ENCODE measurements around the gene IP6K1. TPM values are rescaled to one million over a fixed set of nuclear protein-coding genes. Genes with fewer than 3 reads are reported as not detected.

Gene IP6K1
- total and polyA plus RNA-seq, 2 donors from 2014 or later: 21.7 to 49.6 TPM

DNA sequence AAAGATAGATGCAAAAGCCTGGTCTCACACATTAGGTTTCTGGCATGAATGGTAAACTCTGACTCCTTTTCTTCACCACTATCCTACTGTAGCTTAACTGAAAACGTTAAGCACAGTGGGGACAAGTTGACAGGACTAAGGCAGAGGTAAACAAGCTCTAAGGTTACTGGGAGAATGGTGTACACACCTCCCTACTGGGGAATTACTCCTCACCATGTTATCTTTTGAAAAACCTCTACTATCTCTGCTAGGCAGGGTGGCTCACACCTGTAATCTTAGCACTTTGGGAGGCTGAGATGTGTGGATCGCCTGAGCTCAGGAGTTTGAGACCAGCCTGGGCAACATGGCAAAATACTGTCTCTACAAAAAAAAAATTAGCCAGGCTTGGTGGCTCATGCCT is 29.1 kb downstream of the IP6K1 start:
- peaks cover 0 to 4% (median 0%) of the 10 kb centered on the region in 3 donors for H3K4me1 ChIP-seq (ENCODE audit: control insufficient read depth in 2 of 3, insufficient read depth in 2 of 3, low read depth in 1 of 3, low read length in 3 of 3)
- no peak for FAIRE-seq
- intact Hi-C loops (cut with DNase I): no loop called here

DNA sequence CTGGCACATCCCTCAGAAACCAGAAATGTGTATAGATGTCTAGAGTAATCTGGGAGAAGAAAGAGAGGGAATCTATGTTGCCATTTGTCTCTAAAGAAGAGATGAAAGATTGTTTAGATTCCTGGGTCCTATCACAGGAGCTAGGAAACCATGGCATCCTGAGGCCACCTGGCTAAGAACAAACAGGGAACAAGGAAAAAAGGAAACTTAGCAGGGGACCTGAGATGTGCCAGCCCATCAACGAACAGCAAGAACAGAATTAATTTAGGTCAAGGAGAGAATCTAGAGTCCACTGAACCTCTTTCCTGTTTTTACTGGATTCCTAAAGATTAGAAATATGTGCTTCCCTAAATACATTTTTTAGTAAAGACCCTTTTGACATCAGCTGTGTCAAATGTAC is 30.3 kb downstream of the IP6K1 start:
- Histone ChIP-seq H3K4me3 (ENCODE audit: low read length in 3 of 3) (no peak overlapping the region), H3K27ac (ENCODE audit: low read depth in 2 of 2, low read length in 2 of 2) (no peak overlapping the region), H3K9ac (ENCODE audit: low read length in 3 of 3) (no peak overlapping the region), H3K36me3 (ENCODE audit: control insufficient read depth in 2 of 3, insufficient read depth in 3 of 3, low read length in 3 of 3) (no peaks in the 10 kb centered on the region), H3K4me1 (ENCODE audit: control insufficient read depth in 2 of 3, insufficient read depth in 2 of 3, low read depth in 1 of 3, low read length in 3 of 3) (peaks cover 0 to 4% (median 0%) of the 10 kb centered on the region in 3 donors), H3K27me3 (ENCODE audit: control insufficient read depth, insufficient read depth, low read length) (no peaks in the 10 kb centered on the region), H3K9me3 (ENCODE audit: control insufficient read depth in 2 of 3, insufficient read depth in 1 of 3, low read length in 3 of 3) (no peaks in the 10 kb centered on the region)
- no peak for FAIRE-seq
- TF ChIP-seq, protein P1, sequence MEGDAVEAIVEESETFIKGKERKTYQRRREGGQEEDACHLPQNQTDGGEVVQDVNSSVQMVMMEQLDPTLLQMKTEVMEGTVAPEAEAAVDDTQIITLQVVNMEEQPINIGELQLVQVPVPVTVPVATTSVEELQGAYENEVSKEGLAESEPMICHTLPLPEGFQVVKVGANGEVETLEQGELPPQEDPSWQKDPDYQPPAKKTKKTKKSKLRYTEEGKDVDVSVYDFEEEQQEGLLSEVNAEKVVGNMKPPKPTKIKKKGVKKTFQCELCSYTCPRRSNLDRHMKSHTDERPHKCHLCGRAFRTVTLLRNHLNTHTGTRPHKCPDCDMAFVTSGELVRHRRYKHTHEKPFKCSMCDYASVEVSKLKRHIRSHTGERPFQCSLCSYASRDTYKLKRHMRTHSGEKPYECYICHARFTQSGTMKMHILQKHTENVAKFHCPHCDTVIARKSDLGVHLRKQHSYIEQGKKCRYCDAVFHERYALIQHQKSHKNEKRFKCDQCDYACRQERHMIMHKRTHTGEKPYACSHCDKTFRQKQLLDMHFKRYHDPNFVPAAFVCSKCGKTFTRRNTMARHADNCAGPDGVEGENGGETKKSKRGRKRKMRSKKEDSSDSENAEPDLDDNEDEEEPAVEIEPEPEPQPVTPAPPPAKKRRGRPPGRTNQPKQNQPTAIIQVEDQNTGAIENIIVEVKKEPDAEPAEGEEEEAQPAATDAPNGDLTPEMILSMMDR (IDR thresholded peaks at IDR 0.05; ENCODE audit: borderline replicate concordance, extremely low read depth, insufficient read depth): no peak
- no peak for DNase-seq
- intact Hi-C loops (cut with DNase I): no loop called here

More for the DNA sequence above, 29.1 kb downstream of the IP6K1 start:
- no peaks in the 10 kb centered on the region for H3K36me3 ChIP-seq (ENCODE audit: control insufficient read depth in 2 of 3, insufficient read depth in 3 of 3, low read length in 3 of 3)
- H3K9ac ChIP-seq (ENCODE audit: low read length in 3 of 3): no peak overlapping the region
- no peaks in the 10 kb centered on the region for H3K27me3 ChIP-seq (ENCODE audit: control insufficient read depth, insufficient read depth, low read length)
- no peak for DNase-seq
- H3K4me3 ChIP-seq (ENCODE audit: low read length in 3 of 3): no peak overlapping the region
- TF ChIP-seq, protein P1 (IDR thresholded peaks at IDR 0.05; ENCODE audit: borderline replicate concordance, extremely low read depth, insufficient read depth): no peak
- no peak overlapping the region for H3K27ac ChIP-seq (ENCODE audit: low read depth in 2 of 2, low read length in 2 of 2)
- no peaks in the 10 kb centered on the region for H3K9me3 ChIP-seq (ENCODE audit: control insufficient read depth in 2 of 3, insufficient read depth in 1 of 3, low read length in 3 of 3)

DNA sequence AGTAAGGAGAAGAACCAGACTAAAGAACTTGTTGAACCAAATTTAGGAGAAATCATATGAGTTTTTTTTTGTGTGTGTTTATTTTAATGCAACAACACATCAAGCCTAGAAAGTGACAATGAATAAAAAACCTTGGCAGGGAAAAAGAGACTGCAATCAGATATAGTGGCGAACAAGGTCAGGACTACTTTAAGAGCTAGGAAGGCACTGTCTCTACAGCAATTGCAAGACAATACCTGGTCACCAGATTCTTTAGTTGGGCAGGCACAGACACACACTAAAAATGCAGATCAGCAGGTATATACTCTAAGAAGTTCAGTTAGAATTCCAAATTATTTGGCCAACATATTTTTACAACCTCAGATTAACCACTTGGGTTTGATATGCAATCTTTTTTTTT is 31.8 kb downstream of the IP6K1 start:
- intact Hi-C loops (cut with DNase I): no loop called here
- H3K27me3 ChIP-seq (ENCODE audit: control insufficient read depth, insufficient read depth, low read length): no peaks in the 10 kb centered on the region
- no peaks in the 10 kb centered on the region for H3K36me3 ChIP-seq (ENCODE audit: control insufficient read depth in 2 of 3, insufficient read depth in 3 of 3, low read length in 3 of 3)
- H3K4me1 ChIP-seq (ENCODE audit: control insufficient read depth in 2 of 3, insufficient read depth in 2 of 3, low read depth in 1 of 3, low read length in 3 of 3): peaks cover 0 to 4% (median 0%) of the 10 kb centered on the region in 3 donors
- no peaks in the 10 kb centered on the region for H3K9me3 ChIP-seq (ENCODE audit: control insufficient read depth in 2 of 3, insufficient read depth in 1 of 3, low read length in 3 of 3)
- DNase-seq: no peak
- no peak for FAIRE-seq
- H3K27ac ChIP-seq (ENCODE audit: low read depth in 2 of 2, low read length in 2 of 2): no peak overlapping the region
- H3K9ac ChIP-seq (ENCODE audit: low read length in 3 of 3): no peak overlapping the region
- H3K4me3 ChIP-seq (ENCODE audit: low read length in 3 of 3): no peak overlapping the region
- TF ChIP-seq, protein P1 (IDR thresholded peaks at IDR 0.05; ENCODE audit: borderline replicate concordance, extremely low read depth, insufficient read depth): no peak

DNA sequence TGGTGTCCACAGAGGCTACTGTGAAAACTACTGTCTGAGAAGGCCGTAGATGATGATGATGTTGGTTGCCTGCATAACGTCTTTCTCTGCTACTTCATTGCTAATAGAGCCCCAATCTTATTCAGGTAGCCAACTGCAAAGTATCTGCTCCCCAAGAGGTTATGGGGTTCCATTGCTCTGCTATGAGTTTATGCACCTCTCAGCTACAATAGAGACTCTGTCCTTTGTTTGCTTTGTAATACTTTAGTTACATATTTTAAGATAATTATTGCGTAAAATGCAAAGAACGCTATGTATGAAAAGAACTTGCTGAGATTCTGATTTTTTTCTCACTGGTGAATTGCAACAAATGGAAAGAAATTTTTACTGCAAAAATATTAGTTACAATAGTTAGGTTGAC is 34.8 kb downstream of the IP6K1 start:
- no peak for DNase-seq
- intact Hi-C loops (cut with DNase I): no loop called here
- peaks cover 0 to 4% (median 0%) of the 10 kb centered on the region in 3 donors for H3K4me1 ChIP-seq (ENCODE audit: control insufficient read depth in 2 of 3, insufficient read depth in 2 of 3, low read depth in 1 of 3, low read length in 3 of 3)
- no peak overlapping the region for H3K9ac ChIP-seq (ENCODE audit: low read length in 3 of 3)
- no peak overlapping the region for H3K27ac ChIP-seq (ENCODE audit: low read depth in 2 of 2, low read length in 2 of 2)
- no peaks in the 10 kb centered on the region for H3K36me3 ChIP-seq (ENCODE audit: control insufficient read depth in 2 of 3, insufficient read depth in 3 of 3, low read length in 3 of 3)
- H3K4me3 ChIP-seq (ENCODE audit: low read length in 3 of 3): no peak overlapping the region
- FAIRE-seq: no peak
- H3K27me3 ChIP-seq (ENCODE audit: control insufficient read depth, insufficient read depth, low read length): no peaks in the 10 kb centered on the region
- TF ChIP-seq, protein P1 (IDR thresholded peaks at IDR 0.05; ENCODE audit: borderline replicate concordance, extremely low read depth, insufficient read depth): no peak
- no peaks in the 10 kb centered on the region for H3K9me3 ChIP-seq (ENCODE audit: control insufficient read depth in 2 of 3, insufficient read depth in 1 of 3, low read length in 3 of 3)

All from kidney (tissue), 14 donors.